K562 (cell line): Measurements from ENCODE around the gene CYSTM1. TPM values are rescaled to one million over a fixed set of nuclear protein-coding genes. Genes with fewer than 3 reads are reported as not detected.

Experiments used
- ATAC-seq: fragments of 200-7000 bp; cut with Tn5 transposase; 3 replicates; pipeline ENCODE4 v1.9.1; 2020; ENCODE audit warnings: moderate library complexity
- BruUV-seq: library from RNA; stranded (reverse); fragments of 400-500 nt; replicated peaks from 2 replicates; lab custom pipeline; 2021; lab: Mats Ljungman, UMichigan
- CTCF ChIA-PET: fragments of 300-600 bp; formaldehyde crosslinking; extraction: SDS; loops from one replicate; lab custom pipeline; 2021; ENCODE audit warnings: low intra/inter-chr PET ratio; lab: Yijun Ruan, JAX
- POLR2A ChIA-PET: fragments of 300-600, 350-650 bp; sonication (Branson Sonifier 250); formaldehyde crosslinking; extraction: SDS; loops from one replicate; lab custom pipeline; 2021; ENCODE audit warnings: antibody characterized with exemption, inconsistent platforms; lab: Yijun Ruan, JAX
- DNase-seq, 4 experiments: peaks; one replicate each; pipeline versions ENCODE4 v3.0.0 to v3.0.0-alpha.2; 2011 to 2018; ENCODE audit warnings: low spot score in 3 of 4, mixed read lengths in 3 of 4; ENCODE audit errors: extremely low read depth in 1 of 4
- FAIRE-seq: peaks from 2 replicates; lab custom pipeline; 2011; peaks lifted over from hg19 to GRCh38; lab: Jason Lieb, UNC
- H2AFZ ChIP-seq: 2 replicates; pipeline ENCODE4 v1.6.0; 2011; ENCODE audit warnings: low read depth, low read length, control low read depth, inconsistent platforms
- H3K27ac ChIP-seq: fragments of 200-600 bp; 3 replicates; pipeline ENCODE4 v1.8.0; 2011; ENCODE audit warnings: low read depth, mild to moderate bottlenecking, control low read depth, inconsistent platforms, low read length, moderate library complexity, mixed read lengths; ENCODE audit errors: extremely low read depth
- H3K27me3 ChIP-seq, 2 experiments: fragments of 300-600 bp in 1 of 2; 2 replicates in 1 of 2; 3 replicates in 1 of 2; pipeline versions ENCODE4 v1.6.0 to v1.8.0; 2011; ENCODE audit warnings: inconsistent platforms in 2 of 2, low read length in 2 of 2, mild to moderate bottlenecking in 1 of 2, mixed read lengths in 1 of 2, moderate library complexity in 1 of 2; ENCODE audit not compliant: control insufficient read depth in 2 of 2, insufficient read depth in 2 of 2
- H3K36me3 ChIP-seq: fragments of 300-600 bp; 3 replicates; pipeline ENCODE4 v1.8.0; 2011; ENCODE audit warnings: mild to moderate bottlenecking, low read length, inconsistent platforms; ENCODE audit not compliant: control insufficient read depth, insufficient read depth
- H3K4me1 ChIP-seq, 2 experiments: fragments of 200-600 bp in 1 of 2; replicated peaks in 1 of 2; 2 replicates in 1 of 2; 3 replicates in 1 of 2; pipeline versions ENCODE4 v1.5.1 to v1.8.0; 2011; ENCODE audit warnings: inconsistent platforms in 2 of 2, low read length in 2 of 2, mild to moderate bottlenecking in 1 of 2, mixed read lengths in 1 of 2, moderate library complexity in 1 of 2; ENCODE audit not compliant: control insufficient read depth in 2 of 2, insufficient read depth in 2 of 2
- H3K4me2 ChIP-seq: 2 replicates; pipeline ENCODE4 v1.6.1; 2011; ENCODE audit warnings: low read length, control low read depth, inconsistent platforms, mixed read lengths; ENCODE audit not compliant: insufficient read depth
- H3K4me3 ChIP-seq: fragments of 200-600 bp; sonication (generic), shearing (Covaris generic); 2 replicates; pipeline ENCODE4 v1.5.1; 2016; ENCODE audit warnings: control low read depth, inconsistent platforms
- H3K79me2 ChIP-seq: fragments of 200-600 bp; 3 replicates; pipeline ENCODE4 v1.8.0; 2011; ENCODE audit warnings: low read length, inconsistent platforms; ENCODE audit not compliant: control insufficient read depth, insufficient read depth
- H3K9ac ChIP-seq, 2 experiments: 2 replicates each; pipeline versions ENCODE4 v1.6.0 to v1.6.1; 2011; ENCODE audit warnings: low read depth in 2 of 2, low read length in 2 of 2, control low read depth in 1 of 2, inconsistent platforms in 1 of 2, mild to moderate bottlenecking in 1 of 2, mixed read lengths in 1 of 2; ENCODE audit not compliant: insufficient read depth in 1 of 2
- H3K9me1 ChIP-seq: one replicate; pipeline ENCODE4 v1.6.0; 2011; ENCODE audit warnings: inconsistent platforms, mild to moderate bottlenecking, low read length, moderate library complexity; ENCODE audit not compliant: control insufficient read depth, insufficient read depth
- H3K9me3 ChIP-seq: replicated peaks from 2 replicates; pipeline ENCODE4 v1.5.1; 2011; ENCODE audit warnings: low read depth, low read length, inconsistent platforms; ENCODE audit not compliant: control insufficient read depth, insufficient read depth
- H4K20me1 ChIP-seq: replicated peaks from 2 replicates; pipeline ENCODE4 v1.6.1; 2011; ENCODE audit warnings: low read length, inconsistent platforms, mixed read lengths; ENCODE audit not compliant: control insufficient read depth, insufficient read depth
- COPS2 ChIP-seq: fragments of 450-650 bp; conservative IDR thresholded peaks from 2 replicates; pipeline ENCODE4 v1.6.1; 2016; ENCODE audit warnings: mild to moderate bottlenecking, moderate library complexity
- PHB ChIP-seq: fragments of 250-450 bp; sonication (Bioruptor Pico); IDR thresholded peaks from 2 replicates; pipeline ENCODE4 v1.5.0; 2021
- RBM17 ChIP-seq: fragments of 200-400 bp; formaldehyde crosslinking; IDR thresholded peaks from 2 replicates; pipeline ENCODE4 v1.6.1; 2017; ENCODE audit warnings: low read depth, mild to moderate bottlenecking, low read length, borderline replicate concordance
- SRSF7 ChIP-seq: fragments of 200-400 bp; formaldehyde crosslinking; optimal IDR thresholded peaks from 2 replicates; pipeline ENCODE3; 2017; ENCODE audit warnings: mild to moderate bottlenecking, low read depth, low read length
- ZBTB33 ChIP-seq: sonication (generic); formaldehyde crosslinking; IDR thresholded peaks from 2 replicates; pipeline ENCODE4 v1.8.1; 2023; ENCODE audit warnings: mild to moderate bottlenecking, missing genetic modification reagents
- ZNF277 ChIP-seq: fragments of 250-450 bp; sonication (Bioruptor Pico); IDR thresholded peaks from 2 replicates; pipeline ENCODE4 v1.8.0; 2022; ENCODE audit warnings: inconsistent platforms, mild to moderate bottlenecking, moderate library complexity, borderline replicate concordance
- ZNF764 ChIP-seq: fragments of 250-450 bp; sonication (Bioruptor Pico); IDR thresholded peaks from 2 replicates; pipeline ENCODE4 v1.4.0; 2020; ENCODE audit warnings: low read depth, mild to moderate bottlenecking, moderate library complexity
- ZNF785 ChIP-seq: fragments of 250-450 bp; sonication (Bioruptor Pico); IDR thresholded peaks from 2 replicates; pipeline ENCODE4 v1.4.0; 2020; ENCODE audit warnings: mild to moderate bottlenecking
- WGBS: fragments of 100-300 bp; shearing (Covaris generic); methylation state at CpG from one replicate; pipeline ENCODE4 v1.1.6; 2016; ENCODE audit warnings: low coverage, mixed read lengths; ENCODE audit not compliant: insufficient coverage; ENCODE audit errors: missing lambda C conversion rate; 5-methylcytosine and 5-hydroxymethylcytosine counted together
- in situ Hi-C: fragments of 300-500 bp; cut with MboI; formaldehyde crosslinking; loops from 4 replicates; pipeline ENCODE4 v1.15.0; 2018; ENCODE audit warnings: inconsistent platforms, mixed read lengths
- intact Hi-C: fragments of 100-400 bp; cut with micrococcal nuclease; formaldehyde crosslinking; loops from 2 replicates; pipeline ENCODE4 v1.14.2; 2022
- polyA plus RNA-seq, 8 experiments: library from polyadenylated mRNA; depleted of rRNA in 4 of 8; stranded (reverse) in 5 of 8; unstranded in 3 of 8; fragments of >200 nt; fragmentation: Nextera tagmentation in 2 of 8; fragmentation: Illumina TruSeq in 1 of 8; extraction: Ambion mirVana in 2 of 8; extraction: Trizol in 1 of 8; gene quantifications; 2 replicates each; pipeline versions ENCODE4 v1.2.1 to v1.2.3, GENCODE V29; 2011 to 2014; ENCODE audit warnings: inconsistent platforms in 1 of 8, missing spikeins in 1 of 8
- total RNA-seq, 7 experiments: library from RNA; depleted of rRNA in 6 of 7; stranded (reverse); fragments of >200 nt in 6 of 7; fragmentation: Illumina TruSeq in 2 of 7; extraction: Trizol in 2 of 7; gene quantifications; 2 replicates each; pipeline versions ENCODE4 v1.2.1 to v1.2.3, GENCODE V29; 2011 to 2021; ENCODE audit warnings: low replicate concordance in 1 of 7

CYSTM1 gene
- total and polyA plus RNA-seq, 9 of the 15 experiments (the other 6 are each of a cell fraction or from before 2014, with no cell fraction given) = 76.1 to 422 (median 108) TPM

GRCh38 chr5:140262839-140263238, 87.9 kb downstream of the CYSTM1 start:
- ATAC-seq = no peak
- WGBS = 71% methylated on average over 3 of the region's 3 CpGs
- BruUV-seq = no TSS peak
- Histone ChIP-seq H3K9me1 (no peaks in the 10 kb centered on the region), H3K4me2 (no peak overlapping the region), H3K4me3 (no peak overlapping the region), H3K9me3 (no peaks in the 10 kb centered on the region), H3K79me2 (peaks cover 27% of the 10 kb centered on the region; the same call in 2 of the 3 replicates), H2AFZ (no peak overlapping the region), H4K20me1 (no peaks in the 10 kb centered on the region; the same call in 1 of the 2 replicates), H3K9ac (no peak overlapping the region), H3K4me1 (peaks cover 3 to 16% of the 10 kb centered on the region in 2 experiments; a peak in 3 of 5 replicates), H3K27ac (no peak overlapping the region), H3K27me3 (no peaks in the 10 kb centered on the region), H3K36me3 (peaks cover 25% of the 10 kb centered on the region; the same call in 2 of the 3 replicates)
- ChIA-PET POLR2A (interaction anchor here (0.9 to 2.5 kb wide), 5 partner anchors 9 to 70 kb away, joined by 3 to 11 read pairs (median 3); no protein-coding TSS in a partner anchor), CTCF (no interaction called here)
- DNase-seq = no peak
- FAIRE-seq = no peak
- in situ Hi-C loops (no loop called here), intact Hi-C loops (no loop called here)
- TF ChIP-seq RBM17 = no peak
- TF ChIP-seq SRSF7 = no peak
- TF ChIP-seq ZNF785 = no peak
- no peak for TF ChIP-seq ZBTB33 (CRISPR knock-in tag)
- no peak for TF ChIP-seq ZNF277 (CRISPR knock-in tag)
- TF ChIP-seq COPS2 = no peak
- TF ChIP-seq ZNF764 (CRISPR knock-in tag) = no peak
- no peak for TF ChIP-seq PHB (CRISPR knock-in tag)
